DMS114 treated with DMSO at 0.1 percent for 48 hours (cell line): Measurements from ENCODE around the gene FAM180A.
"Not testable (repeated sequence)": the region's sequence is repeated elsewhere in the genome, so short reads cannot be mapped to it uniquely, and the experiment has no call there.

ENCODE experiments used
- DNase-seq: peaks from one replicate; lab custom pipeline; 2025; ENCODE audit not compliant: unreplicated experiment; lab: John Stamatoyannopoulos, UW

The FAM180A gene

GRCh38 chr7:135742371-135742770, 6.2 kb downstream of the FAM180A start:
- DNase-seq, result no peak

- DNase-seq, result no peak
Measured at GRCh38 chr7:135741905-135742304, 6.7 kb downstream of the FAM180A start.

- no peak for DNase-seq
Measured at GRCh38 chr7:135740889-135741288, 7.7 kb downstream of the FAM180A start.

- DNase-seq, result not testable (repeated sequence)
Measured at GRCh38 chr7:135737306-135737647, 11.3 kb downstream of the FAM180A start.

GRCh38 chr7:135736586-135737305, 11.9 kb downstream of the FAM180A start:
- no peak for DNase-seq

GRCh38 chr7:135734343-135734689, 14.3 kb downstream of the FAM180A start:
- DNase-seq, result no peak

- DNase-seq, result no peak
Measured at GRCh38 chr7:135733603-135734342, 14.8 kb downstream of the FAM180A start.

GRCh38 chr7:135731131-135731530, 17.5 kb downstream of the FAM180A start:
- DNase-seq, result no peak

GRCh38 chr7:135729230-135729629, 19.4 kb downstream of the FAM180A start:
- no peak for DNase-seq

- no peak for DNase-seq
Measured at GRCh38 chr7:135728136-135728669, 20.4 kb downstream of the FAM180A start, which contains the start of gene SLC13A4. SLC13A4 (minus strand) TSS chr7:135728186; CDS start chr7:135727496, 690 bp downstream.

GRCh38 chr7:135726911-135727673, 21.5 kb downstream of the FAM180A start:
- no peak for DNase-seq

- no peak for DNase-seq
Measured at GRCh38 chr7:135726276-135726788, 22.3 kb downstream of the FAM180A start.

GRCh38 chr7:135723411-135723810, 25.2 kb downstream of the FAM180A start:
- no peak for DNase-seq

GRCh38 chr7:135721198-135721820, 27.3 kb downstream of the FAM180A start:
- DNase-seq, result no peak

GRCh38 chr7:135719688-135720087, 28.9 kb downstream of the FAM180A start:
- no peak for DNase-seq

GRCh38 chr7:135718794-135719437, 29.7 kb downstream of the FAM180A start:
- no peak for DNase-seq

- no peak for DNase-seq
Measured at GRCh38 chr7:135718219-135718618, 30.4 kb downstream of the FAM180A start.

- DNase-seq, result no peak
Measured at GRCh38 chr7:135717693-135718092, 30.9 kb downstream of the FAM180A start.

- DNase-seq, result no peak
Measured at GRCh38 chr7:135716677-135717238, 31.9 kb downstream of the FAM180A start.

GRCh38 chr7:135715673-135716072, 32.9 kb downstream of the FAM180A start:
- no peak for DNase-seq
